Mucosa of descending colon (tissue), 3 donors: ENCODE data around the gene AWAT1. TPM values are rescaled to one million over a fixed set of nuclear protein-coding genes. Genes with fewer than 3 reads are reported as not detected.
"Not testable (repeated sequence)": the region's sequence is repeated elsewhere in the genome, so short reads cannot be mapped to it uniquely, and the experiment has no call there.

Source experiments
- ATAC-seq: fragments of 200-7000 bp; cut with Tn5 transposase; one replicate; pipeline ENCODE4 v1.9.1; 2020; ENCODE audit warnings: mild to moderate bottlenecking, moderate library complexity
- DNase-seq, 3 donors: peaks; one replicate each; pipeline ENCODE4 v3.0.0-alpha.2; 2020
- H3K36me3 ChIP-seq: fragments of 200-600 bp; one replicate; pipeline ENCODE4 v1.8.0; 2021; ENCODE audit warnings: low read depth, mild to moderate bottlenecking
- H3K4me1 ChIP-seq: fragments of 200-600 bp; one replicate; pipeline ENCODE4 v1.8.0; 2021; ENCODE audit warnings: low read depth, mild to moderate bottlenecking
- H3K4me3 ChIP-seq: fragments of 200-600 bp; one replicate; pipeline ENCODE4 v1.8.0; 2021; ENCODE audit warnings: mild to moderate bottlenecking
- H3K9me3 ChIP-seq: fragments of 200-600 bp; one replicate; pipeline ENCODE4 v1.8.0; 2021; ENCODE audit warnings: mild to moderate bottlenecking
- intact Hi-C, 2 donors: fragments of 100-400 bp; cut with DNase I in 1 of 2; cut with micrococcal nuclease in 1 of 2; formaldehyde crosslinking; loops; one replicate each; pipeline versions ENCODE4 v1.11.0 to v1.11.1; 2022; cut with DNase I, micrococcal nuclease
- long read RNA-seq, 2 donors: library from polyadenylated mRNA; unstranded; transcript quantifications; one replicate each; pipeline ENCODE4 v2.0.0, GENCODE V29; 2019 to 2021
- total RNA-seq, 3 donors: library from RNA; stranded (reverse); fragmentation: NEBNext Ultra II Directional in 2 of 3; extraction: Animal tissue kit (Norgen Biotek cat#: 25700) in 2 of 3; gene quantifications; one replicate each; pipeline versions ENCODE4 v1.2.1 to v1.2.4, GENCODE V29; 2021 to 2023
- TF ChIP-seq, protein P1 (sequence below): fragments of 200-600 bp; IDR thresholded peaks from one replicate; pipeline ENCODE4 v1.8.0; 2022; ENCODE audit warnings: antibody characterized with exemption, mild to moderate bottlenecking
- donor health status: DM: no; HTN: no; CAD: no; lungs with moderate emphysema.
- donor health status: DM: no; HTN: no; CAD: no.
- donor health status: DM: no; HTN: yes; CAD: no.

The AWAT1 gene
- total RNA-seq: not detected
- long read RNA-seq, donor 1: 0 reads
- long read RNA-seq, donor 2: 0 reads

DNA sequence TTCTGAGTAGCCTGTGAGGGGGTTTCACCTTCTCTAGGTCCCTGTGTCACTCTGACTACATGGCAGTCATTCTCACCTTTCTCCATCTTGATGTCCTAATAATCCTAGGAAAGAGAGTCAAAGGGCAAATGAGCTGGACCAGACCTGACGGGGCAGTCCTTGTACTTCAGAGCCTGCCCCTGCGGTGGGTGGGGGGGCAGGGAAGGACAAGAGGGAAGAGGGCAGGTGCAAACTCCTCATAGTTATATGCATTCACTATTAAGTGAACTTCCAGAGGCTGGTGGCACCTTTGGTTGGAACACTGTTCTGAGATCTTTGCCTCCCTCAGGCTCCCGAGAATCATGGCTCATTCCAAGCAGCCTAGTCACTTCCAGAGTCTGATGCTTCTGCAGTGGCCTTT, at the start of gene AWAT1:
Gene AWAT1, plus strand, starts transcription at position 301 of the 400 bp plus-strand sequence. Its CDS starts 41 bp downstream, at position 342.
- DNase-seq (no peak), ATAC-seq (no peak)
- Histone ChIP-seq H3K36me3 (no peaks in the 10 kb centered on the region), H3K4me3 (no peak within 1 kb of the TSS), H3K4me1 (no peaks in the 10 kb centered on the region), H3K9me3 (no peaks in the 10 kb centered on the region)
- TF ChIP-seq, protein P1, sequence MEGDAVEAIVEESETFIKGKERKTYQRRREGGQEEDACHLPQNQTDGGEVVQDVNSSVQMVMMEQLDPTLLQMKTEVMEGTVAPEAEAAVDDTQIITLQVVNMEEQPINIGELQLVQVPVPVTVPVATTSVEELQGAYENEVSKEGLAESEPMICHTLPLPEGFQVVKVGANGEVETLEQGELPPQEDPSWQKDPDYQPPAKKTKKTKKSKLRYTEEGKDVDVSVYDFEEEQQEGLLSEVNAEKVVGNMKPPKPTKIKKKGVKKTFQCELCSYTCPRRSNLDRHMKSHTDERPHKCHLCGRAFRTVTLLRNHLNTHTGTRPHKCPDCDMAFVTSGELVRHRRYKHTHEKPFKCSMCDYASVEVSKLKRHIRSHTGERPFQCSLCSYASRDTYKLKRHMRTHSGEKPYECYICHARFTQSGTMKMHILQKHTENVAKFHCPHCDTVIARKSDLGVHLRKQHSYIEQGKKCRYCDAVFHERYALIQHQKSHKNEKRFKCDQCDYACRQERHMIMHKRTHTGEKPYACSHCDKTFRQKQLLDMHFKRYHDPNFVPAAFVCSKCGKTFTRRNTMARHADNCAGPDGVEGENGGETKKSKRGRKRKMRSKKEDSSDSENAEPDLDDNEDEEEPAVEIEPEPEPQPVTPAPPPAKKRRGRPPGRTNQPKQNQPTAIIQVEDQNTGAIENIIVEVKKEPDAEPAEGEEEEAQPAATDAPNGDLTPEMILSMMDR: no peak
- intact Hi-C loops: no loop called here

- H3K9me3 ChIP-seq: no peaks in the 10 kb centered on the region
- no peaks in the 10 kb centered on the region for H3K36me3 ChIP-seq
- intact Hi-C loops: loop anchor here in 1 of 2 donors (10.0 kb wide), 1 partner anchor 75 kb away; the partner anchor contains the start of genes ARR3 and P2RY4
- no peak for ATAC-seq
- DNase-seq: no peak
- TF ChIP-seq, protein P1: no peak
- H3K4me1 ChIP-seq: no peaks in the 10 kb centered on the region
- no peak overlapping the region for H3K4me3 ChIP-seq
Observed at GRCh38 chrX:70190225-70190624, 44.2 kb upstream of the AWAT1 start.

DNA sequence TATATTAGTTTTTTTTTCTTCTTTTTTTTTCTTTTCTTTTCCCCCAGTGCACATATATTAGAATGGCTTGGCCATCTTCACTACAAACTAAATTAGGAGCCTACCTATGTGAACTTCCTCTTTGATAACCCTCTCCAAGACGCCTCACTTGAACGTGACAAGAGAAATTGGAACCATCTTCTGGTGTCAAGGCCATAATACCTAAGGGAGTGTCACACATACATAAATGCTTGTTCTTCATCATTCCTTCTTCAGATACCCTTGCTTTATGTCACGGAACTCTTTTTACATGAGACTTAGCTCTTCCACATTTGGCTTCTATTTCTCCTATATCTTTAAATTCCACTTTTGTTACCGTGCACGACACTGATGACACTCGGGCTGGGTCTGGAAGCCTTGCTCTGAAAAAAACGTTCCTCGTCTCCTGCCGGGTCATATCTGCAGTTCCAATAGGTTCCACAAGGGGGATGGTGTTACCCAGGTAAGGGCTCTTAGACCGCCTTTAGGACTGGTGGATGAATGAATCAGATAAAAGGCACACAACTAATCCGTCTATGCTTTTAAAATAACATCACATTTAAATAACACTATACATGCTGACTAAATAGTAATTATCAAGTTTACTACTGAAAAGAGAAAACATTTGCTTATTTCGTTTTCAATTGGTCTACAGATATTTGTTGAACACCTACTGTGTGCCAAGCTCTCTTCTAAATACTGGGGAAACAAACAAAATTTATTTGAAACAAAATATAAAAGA, 37.3 kb upstream of the AWAT1 start:
- DNase-seq (peak in 2 of 3 donors; percentile 23 to 81), ATAC-seq (peak; percentile 86)
- no peaks in the 10 kb centered on the region for H3K4me1 ChIP-seq
- H3K4me3 ChIP-seq: no peak overlapping the region
- no peaks in the 10 kb centered on the region for H3K36me3 ChIP-seq
- H3K9me3 ChIP-seq: no peaks in the 10 kb centered on the region
- TF ChIP-seq, protein P1: peak; percentile 27
- intact Hi-C loops: loop anchor here in 1 of 2 donors (10.0 kb wide), 1 partner anchor 68 kb away; the partner anchor contains the start of genes ARR3 and P2RY4

- intact Hi-C loops: no loop called here
- TF ChIP-seq, protein P1: no peak
- Histone ChIP-seq H3K4me1 (no peaks in the 10 kb centered on the region), H3K4me3 (no peak overlapping the region), H3K9me3 (no peaks in the 10 kb centered on the region), H3K36me3 (no peaks in the 10 kb centered on the region)
- no peak for DNase-seq
- no peak for ATAC-seq
Observed at GRCh38 chrX:70201732-70202131, 32.7 kb upstream of the AWAT1 start.

DNA sequence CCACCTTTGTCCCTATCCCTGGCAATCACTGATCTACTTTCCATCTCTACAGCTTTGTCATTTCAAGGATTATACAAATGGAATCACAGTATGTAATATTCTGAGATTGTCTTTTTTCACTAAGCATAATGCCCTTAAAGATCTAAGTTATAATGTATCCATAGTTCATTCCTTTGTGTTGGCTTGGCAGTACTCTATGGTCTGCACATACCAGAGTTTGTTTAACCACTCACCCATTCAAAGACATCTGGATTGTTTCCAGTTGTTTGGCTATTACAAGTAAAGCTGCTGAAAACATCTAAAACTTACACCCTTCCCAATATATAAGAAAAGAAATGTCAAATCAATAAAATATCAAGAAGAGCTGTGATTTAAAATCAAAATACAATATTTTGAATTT, 26.0 kb upstream of the AWAT1 start:
- no peak for ATAC-seq
- intact Hi-C loops: no loop called here

GRCh38 chrX:70209570-70209969, 24.9 kb upstream of the AWAT1 start:
- H3K9me3 ChIP-seq, ATAC-seq, H3K4me1 ChIP-seq, H3K36me3 ChIP-seq, DNase-seq, H3K4me3 ChIP-seq, intact Hi-C loops: not testable (repeated sequence)

More for the DNA sequence above, 26.0 kb upstream of the AWAT1 start:
- no peaks in the 10 kb centered on the region for H3K4me1 ChIP-seq
- no peak for DNase-seq
- H3K9me3 ChIP-seq: no peaks in the 10 kb centered on the region
- no peaks in the 10 kb centered on the region for H3K36me3 ChIP-seq
- TF ChIP-seq, protein P1: no peak
- H3K4me3 ChIP-seq: no peak overlapping the region
